ENCODE measurements around the gene NEDD4L.
"Not testable (repeated sequence)": the region's sequence is repeated elsewhere in the genome, so short reads cannot be mapped to it uniquely, and the experiment has no call there.

NEDD4L gene

GRCh38 chr18:58166278-58166844, 122.3 kb downstream of the NEDD4L start:
- in situ Hi-C loops (cut with HindIII; ENCODE audit: low pct_ligation_motif_present, low sequenced_read_pairs): no loop called here
- no peaks in the 10 kb centered on the region for H3K27me3 ChIP-seq (replicated peaks)

GRCh38 chr18:58167073-58167472, 123.0 kb downstream of the NEDD4L start:
- no peak for TF ChIP-seq CTCF (IDR thresholded peaks at IDR 0.05; ENCODE audit: low read depth, low read length, missing control alignments)
- Histone ChIP-seq H3K4me3 (ENCODE audit: low read depth, low read length) (no peak overlapping the region), H3K27me3 (replicated peaks) (no peaks in the 10 kb centered on the region), H3K27ac (no peak overlapping the region), H3K36me3 (replicated peaks) (no peaks in the 10 kb centered on the region)
- DNase-seq: no peak
- in situ Hi-C loops (cut with HindIII; ENCODE audit: low pct_ligation_motif_present, low sequenced_read_pairs): no loop called here

More at GRCh38 chr18:58166278-58166844, 122.3 kb downstream of the NEDD4L start:
- Histone ChIP-seq H3K4me3 (ENCODE audit: low read depth, low read length) (no peak overlapping the region), H3K36me3 (replicated peaks) (no peaks in the 10 kb centered on the region), H3K27ac (no peak overlapping the region)
- TF ChIP-seq CTCF (IDR thresholded peaks at IDR 0.05; ENCODE audit: low read depth, low read length, missing control alignments): no peak
- DNase-seq: no peak

GRCh38 chr18:58168221-58168620, 124.2 kb downstream of the NEDD4L start:
- Histone ChIP-seq H3K4me3 (ENCODE audit: low read depth, low read length) (no peak overlapping the region), H3K36me3 (replicated peaks) (no peaks in the 10 kb centered on the region), H3K27me3 (replicated peaks) (no peaks in the 10 kb centered on the region), H3K27ac (no peak overlapping the region)
- in situ Hi-C loops (cut with HindIII; ENCODE audit: low pct_ligation_motif_present, low sequenced_read_pairs): no loop called here
- DNase-seq: no peak
- TF ChIP-seq CTCF (IDR thresholded peaks at IDR 0.05; ENCODE audit: low read depth, low read length, missing control alignments): no peak

GRCh38 chr18:58168993-58169392, 125.0 kb downstream of the NEDD4L start:
- no peaks in the 10 kb centered on the region for H3K36me3 ChIP-seq (replicated peaks)
- no peak overlapping the region for H3K27ac ChIP-seq
- no peak overlapping the region for H3K4me3 ChIP-seq (ENCODE audit: low read depth, low read length)
- in situ Hi-C loops (cut with HindIII; ENCODE audit: low pct_ligation_motif_present, low sequenced_read_pairs): no loop called here
- no peaks in the 10 kb centered on the region for H3K27me3 ChIP-seq (replicated peaks)
- no peak for DNase-seq
- no peak for TF ChIP-seq CTCF (IDR thresholded peaks at IDR 0.05; ENCODE audit: low read depth, low read length, missing control alignments)

GRCh38 chr18:58169472-58169871, 125.4 kb downstream of the NEDD4L start:
- Histone ChIP-seq H3K27me3 (replicated peaks) (no peaks in the 10 kb centered on the region), H3K27ac (no peak overlapping the region), H3K4me3 (ENCODE audit: low read depth, low read length) (no peak overlapping the region), H3K36me3 (replicated peaks) (no peaks in the 10 kb centered on the region)
- no peak for DNase-seq
- TF ChIP-seq CTCF (IDR thresholded peaks at IDR 0.05; ENCODE audit: low read depth, low read length, missing control alignments): no peak
- in situ Hi-C loops (cut with HindIII; ENCODE audit: low pct_ligation_motif_present, low sequenced_read_pairs): no loop called here

GRCh38 chr18:58170036-58170435, 126.0 kb downstream of the NEDD4L start:
- H3K27me3 ChIP-seq (replicated peaks); H3K27ac ChIP-seq; DNase-seq; in situ Hi-C loops (cut with HindIII; ENCODE audit: low pct_ligation_motif_present, low sequenced_read_pairs); H3K4me3 ChIP-seq (ENCODE audit: low read depth, low read length); H3K36me3 ChIP-seq (replicated peaks): not testable (repeated sequence)

All from brain microvascular endothelial cell (primary cell).